Prostate gland (tissue), 2 donors: ENCODE measurements around the gene RIMS1.

Experiments used
- CTCF ChIP-seq, 4 experiments: fragments of 200-600 bp in 2 of 4; fragments of 450-650 bp in 2 of 4; sonication (generic) in 2 of 4; IDR thresholded peaks; 1 replicate in 3 of 4; 2 replicates in 1 of 4; pipeline ENCODE4 v1.5.1; 2016 to 2019; ENCODE audit warnings: antibody characterized with exemption in 4 of 4, mild to moderate bottlenecking in 2 of 4, moderate library complexity in 2 of 4
- POLR2A ChIP-seq: fragments of 450-650 bp; IDR thresholded peaks from one replicate; pipeline ENCODE4 v1.6.1; 2016; ENCODE audit warnings: antibody characterized with exemption, mild to moderate bottlenecking
- POLR2AphosphoS5 ChIP-seq: sonication (generic); formaldehyde crosslinking; IDR thresholded peaks from one replicate; pipeline ENCODE4 v1.6.1; 2017; ENCODE audit warnings: antibody characterized with exemption

GRCh38 chr6:72219536-72219935 lies 333.2 kb downstream of the RIMS1 start:
- TF ChIP-seq CTCF (IDR thresholded peaks at IDR 0.05) (no peak), POLR2A (no peak), POLR2AphosphoS5 (no peak)
